ENCODE results near the gene REELD1.

REELD1 gene

DNA sequence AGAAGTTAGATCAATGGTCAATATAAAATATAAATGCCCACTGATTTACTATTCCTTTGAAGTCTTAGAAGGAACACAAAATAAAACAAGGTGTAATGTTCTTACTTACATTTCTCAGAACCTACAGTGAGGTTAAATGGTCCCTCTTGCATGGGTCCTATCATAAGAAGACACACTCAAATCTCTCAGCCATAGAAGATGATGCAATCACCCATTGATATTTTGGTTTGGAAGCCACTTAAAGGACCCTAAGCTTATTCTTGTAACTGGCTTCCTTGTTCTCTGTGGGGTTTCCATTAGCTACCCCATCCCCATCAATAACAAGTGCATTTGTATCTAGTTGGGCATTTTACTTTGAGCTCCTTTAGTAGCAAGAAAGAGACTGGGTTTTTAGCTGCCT is 15.1 kb downstream of the REELD1 start:
- no peak for DNase-seq

DNA sequence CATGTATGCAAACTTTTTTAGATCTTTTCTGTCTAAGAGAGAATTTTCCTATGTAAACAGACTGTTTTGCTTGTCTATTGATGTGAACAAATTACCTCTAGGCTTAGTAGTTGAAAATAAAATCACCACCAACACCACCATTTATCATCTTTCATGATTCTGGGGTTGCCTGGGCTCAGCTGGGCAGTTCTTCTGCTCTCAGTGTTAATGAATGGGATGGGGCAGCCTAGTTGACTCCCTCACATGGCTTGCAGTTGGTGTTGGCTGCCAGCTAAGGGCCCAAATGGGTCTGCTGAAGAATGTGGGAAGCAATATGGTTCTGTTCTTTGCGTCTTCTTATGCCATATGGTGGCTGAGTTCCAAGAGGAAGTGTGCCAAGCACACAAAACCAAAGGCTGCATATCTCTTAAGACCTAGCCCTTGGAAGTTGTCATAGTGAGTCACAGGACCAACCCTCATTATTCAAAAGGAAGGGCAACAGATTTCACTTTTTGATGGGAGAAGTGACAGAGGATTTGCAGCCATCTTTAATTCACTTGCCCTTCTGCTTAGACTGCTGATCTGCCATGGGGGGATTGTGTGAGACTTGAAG is 17.9 kb downstream of the REELD1 start:
- no peak for DNase-seq

DNA sequence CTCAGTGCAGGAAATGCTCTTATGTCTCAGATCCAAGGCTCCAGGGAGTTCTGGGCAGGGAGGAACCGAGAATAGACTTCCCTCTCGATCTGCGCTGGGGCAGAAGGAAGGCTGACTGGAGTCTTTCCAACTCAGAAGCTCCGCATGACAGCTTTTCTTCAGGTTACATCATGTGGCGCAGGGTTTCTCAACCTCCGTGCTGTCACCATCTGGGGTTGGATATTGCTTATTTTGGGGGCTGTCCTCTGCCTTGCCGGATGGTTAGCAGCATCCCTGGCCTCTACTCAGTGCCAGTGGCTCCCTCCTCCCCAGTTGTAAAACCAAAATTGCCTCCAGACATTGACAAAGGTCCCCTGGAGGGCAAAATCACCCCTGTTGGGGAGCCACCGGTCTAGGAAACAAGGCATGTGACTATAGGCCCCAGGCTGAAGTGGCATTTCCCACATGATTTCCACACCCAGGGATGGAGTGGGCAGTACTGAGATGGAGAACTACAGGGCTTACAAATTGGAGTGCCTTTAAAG is 21.4 kb downstream of the REELD1 start:
- no peak for DNase-seq

DNA sequence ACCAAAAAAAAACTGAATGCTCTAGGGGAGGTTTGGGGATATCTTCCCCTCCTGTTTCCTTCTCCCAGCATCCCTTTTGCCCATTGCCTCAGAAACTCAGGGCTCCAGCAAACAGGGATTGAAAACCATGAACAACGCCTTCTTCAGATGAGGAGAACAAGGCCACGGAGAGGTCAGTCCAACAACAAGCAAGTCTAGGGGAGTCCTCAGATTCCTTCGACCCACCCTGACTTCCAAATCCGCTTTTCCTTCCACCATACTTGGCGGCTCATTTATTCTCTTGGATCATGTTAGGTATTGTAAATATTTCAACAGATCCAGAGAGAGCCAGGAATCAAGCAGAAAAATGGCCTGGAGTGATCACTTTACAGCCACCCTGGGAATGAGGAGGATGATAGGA is 21.9 kb downstream of the REELD1 start:
- DNase-seq = no peak

DNA sequence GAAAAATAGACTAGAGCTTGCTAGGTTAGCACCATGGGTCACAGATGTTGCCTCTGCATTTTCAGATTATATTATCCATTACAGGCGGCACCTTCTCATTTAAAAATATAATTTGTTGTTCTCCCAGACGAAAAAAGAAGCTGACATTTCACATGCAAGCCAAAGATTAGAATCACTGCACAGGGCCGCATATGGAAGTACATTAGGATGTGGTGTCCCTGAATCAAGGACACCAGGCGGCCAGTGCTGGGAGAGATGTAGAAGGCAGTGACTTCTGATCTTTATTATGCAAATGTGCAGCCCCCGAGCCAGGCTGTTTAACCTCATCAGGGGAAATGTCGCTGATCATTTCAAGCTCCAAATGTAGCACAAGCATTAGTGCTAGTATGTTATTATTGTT is 22.8 kb downstream of the REELD1 start:
- no peak for DNase-seq

DNA sequence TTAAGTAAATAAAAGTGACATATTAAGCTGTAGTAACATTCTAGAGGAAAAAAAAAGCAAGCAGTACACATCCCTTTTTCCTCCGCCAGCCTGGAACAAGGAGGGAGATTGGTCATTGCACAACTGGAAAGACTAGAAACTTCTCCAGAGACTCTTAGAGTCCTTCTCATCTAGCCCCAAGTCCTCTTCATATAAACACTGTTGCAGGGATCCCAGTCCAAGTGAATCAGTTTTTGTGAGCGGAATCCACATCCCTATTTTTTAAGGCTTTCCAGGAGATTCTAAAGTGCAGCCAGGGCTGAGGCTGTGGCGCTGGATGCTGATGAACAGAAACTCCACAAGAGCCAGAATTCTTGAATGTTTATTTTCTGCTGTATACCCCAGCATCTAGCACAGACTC is 23.8 kb downstream of the REELD1 start:
- no peak for DNase-seq

DNA sequence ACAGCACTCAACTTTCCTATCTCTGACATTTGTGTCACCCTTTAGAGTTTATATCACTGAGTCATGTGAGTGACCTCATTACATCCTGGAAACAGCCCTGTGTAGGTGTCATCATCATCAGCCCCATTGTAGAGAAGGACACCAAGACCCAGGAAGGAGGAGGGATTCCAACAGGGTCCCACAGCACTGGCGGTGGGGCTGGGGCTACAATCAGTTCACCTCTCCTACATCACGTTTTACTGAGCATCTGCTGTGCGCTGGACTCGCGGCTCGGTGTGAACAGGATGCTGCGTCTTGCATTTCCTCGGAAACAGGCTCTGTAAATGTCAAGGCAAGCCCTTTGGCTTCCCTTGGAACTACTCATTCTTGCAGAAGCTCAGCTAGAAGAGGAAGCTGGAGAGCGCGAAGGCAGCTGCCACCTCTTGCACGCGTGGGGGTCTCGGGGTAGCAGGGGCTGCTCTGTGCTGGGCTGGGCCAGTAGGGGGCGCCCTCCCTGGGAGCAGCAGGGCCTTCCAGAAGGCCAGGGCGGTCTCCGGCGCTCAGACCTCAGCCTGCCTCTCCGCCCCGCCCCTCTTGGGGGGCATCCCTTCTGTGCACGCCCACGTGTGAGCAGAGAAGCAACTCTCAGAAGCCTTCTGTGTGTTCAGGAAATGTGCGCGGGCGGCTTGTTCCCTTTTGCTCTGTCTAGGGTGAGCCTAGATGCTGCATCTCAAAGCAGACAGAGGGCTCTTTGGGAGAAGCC is 29.0 kb downstream of the REELD1 start:
- DNase-seq = no peak

DNA sequence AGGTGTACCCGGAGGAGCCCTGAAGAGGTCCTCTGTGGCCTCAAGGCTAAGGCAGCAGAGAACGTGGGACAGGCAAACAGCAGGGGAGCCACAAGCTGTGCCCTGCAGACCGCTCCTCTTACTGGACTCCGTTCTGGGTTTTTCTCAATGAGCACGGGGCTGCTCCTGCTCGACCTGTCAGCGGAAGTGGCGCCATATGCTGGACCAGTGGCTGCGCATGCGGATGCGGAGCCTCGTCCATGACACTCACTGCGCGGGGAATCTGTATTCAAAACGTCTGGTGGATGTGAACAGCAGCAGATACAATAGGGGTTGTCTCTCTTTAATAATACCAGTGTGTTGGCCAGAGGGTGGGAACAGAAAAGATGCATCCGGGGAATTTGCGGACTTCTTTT is 29.5 kb downstream of the REELD1 start:
- no peak for DNase-seq

DNA sequence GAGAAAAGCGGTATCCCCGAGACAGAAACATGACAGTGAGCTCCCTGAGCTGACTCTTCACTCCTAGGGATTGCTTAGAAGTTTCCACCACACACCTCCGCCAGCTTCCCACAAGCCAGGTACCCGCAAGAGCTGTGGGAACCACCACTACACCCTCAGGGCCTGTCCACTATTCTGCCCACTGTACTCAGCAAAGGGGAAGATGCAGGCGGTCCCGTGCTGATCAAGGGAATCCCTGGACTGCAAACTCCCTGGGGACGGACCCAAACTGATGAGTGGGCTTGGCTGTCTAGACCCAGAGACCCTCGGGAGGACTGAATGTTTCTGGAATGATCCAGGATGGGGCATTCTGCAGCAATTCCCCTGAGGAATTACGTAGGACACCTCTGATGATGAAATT is 30.2 kb downstream of the REELD1 start:
- no peak for DNase-seq

DNA sequence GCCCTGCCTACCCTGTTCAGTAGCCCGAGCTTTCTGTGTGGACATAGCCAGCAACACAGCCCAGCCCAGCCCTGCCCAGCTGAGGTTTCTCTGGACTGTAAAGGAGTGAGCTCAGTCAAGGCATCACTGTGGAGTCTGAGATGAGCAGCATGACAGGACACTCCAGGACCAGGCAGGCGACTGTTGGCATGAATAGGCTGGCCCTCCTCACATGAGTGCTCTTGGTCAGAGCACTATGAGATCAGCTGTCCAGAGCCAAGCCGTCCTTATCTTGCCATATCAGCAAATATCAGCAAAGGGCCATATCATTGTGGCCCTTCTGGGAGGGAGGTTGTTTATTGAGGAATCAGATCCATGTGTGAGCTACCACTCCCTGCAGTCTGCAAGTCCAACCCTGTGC is 30.9 kb downstream of the REELD1 start:
- no peak for DNase-seq

DNA sequence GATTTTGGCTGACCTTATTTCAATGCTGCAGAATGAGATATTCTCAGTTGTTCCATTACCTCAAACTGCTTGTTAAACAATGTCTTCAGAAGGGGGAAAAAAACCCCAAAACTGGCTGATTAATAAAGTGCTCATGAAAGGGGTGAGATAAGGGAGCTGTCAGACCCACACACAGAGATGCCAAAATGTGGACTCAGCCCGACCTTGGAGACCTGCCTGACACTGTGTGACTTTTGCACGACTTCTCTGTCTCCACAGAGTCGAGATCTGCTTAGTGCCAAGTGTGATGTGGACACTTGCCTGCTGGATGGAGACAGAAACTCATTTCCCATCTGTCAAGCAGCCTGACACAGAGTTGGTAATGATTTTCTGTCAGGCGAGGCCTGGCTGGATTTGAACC is 31.5 kb downstream of the REELD1 start:
- DNase-seq = no peak

DNA sequence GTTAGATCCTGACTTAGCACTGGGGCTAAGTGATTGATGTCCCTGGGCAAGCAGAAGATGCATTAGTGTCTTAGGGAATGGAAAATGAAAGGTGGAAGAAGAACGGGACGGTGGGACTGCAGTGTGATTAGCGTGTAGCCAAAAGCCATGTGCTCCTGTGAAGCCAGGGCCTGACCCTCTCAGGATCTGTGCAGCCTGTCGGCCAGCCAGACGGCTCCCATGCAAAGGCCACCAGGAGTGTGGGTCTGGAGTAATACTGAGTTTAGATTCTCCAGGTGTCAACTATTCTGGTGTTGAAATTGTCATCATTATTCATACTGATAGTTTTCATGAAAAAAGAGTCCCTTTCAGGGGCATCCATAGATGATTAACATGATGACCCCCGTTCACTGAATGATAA is 32.0 kb downstream of the REELD1 start:
- no peak for DNase-seq

DNA sequence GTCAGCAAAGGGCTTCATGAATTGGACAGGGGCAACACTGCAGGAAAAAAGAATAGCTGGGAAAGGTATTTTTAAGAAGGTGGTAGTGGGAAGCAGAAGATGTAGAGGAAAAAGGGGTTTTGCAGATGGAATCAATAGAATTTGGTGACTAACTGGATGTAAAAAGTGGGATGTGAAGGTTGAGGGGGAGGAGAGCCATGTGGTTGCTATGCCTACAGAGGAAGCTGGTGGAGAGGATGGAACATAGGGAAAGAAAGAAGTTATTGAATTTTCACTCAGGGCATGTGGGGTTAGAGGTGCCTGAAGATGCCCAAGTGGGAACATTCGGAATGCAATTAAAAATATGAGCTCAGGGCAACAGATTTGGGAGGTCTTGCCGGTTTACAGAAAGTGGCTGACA is 33.0 kb downstream of the REELD1 start:
- DNase-seq = no peak

DNA sequence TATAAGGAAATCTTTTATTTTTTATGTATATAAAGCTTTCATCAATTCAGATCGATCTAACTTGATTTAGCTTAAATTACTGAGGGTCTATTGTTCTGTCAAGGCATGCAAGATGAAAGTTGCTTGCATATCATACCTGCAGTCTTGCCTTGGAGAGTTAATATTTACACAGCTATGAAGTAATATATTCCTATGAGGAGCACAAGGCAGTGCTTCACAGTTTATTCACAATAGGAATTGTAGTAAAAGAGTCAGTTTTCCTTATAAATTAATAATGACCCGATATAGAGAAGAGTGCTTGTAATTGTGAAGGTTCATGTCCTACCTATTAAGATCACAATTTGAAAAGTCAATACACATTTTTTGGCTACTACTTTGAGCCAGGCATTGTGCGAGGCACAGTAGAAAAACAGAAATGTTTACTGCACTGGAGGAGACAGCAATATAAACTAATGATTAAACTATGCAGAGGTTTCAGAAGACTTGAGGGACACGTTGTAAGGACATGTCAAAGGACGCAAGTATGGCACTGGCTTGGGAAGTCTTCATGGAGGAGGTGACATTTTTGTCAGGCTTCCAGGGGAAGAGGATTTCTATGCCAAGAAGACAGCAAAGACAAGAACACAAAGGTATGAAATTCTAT is 38.8 kb downstream of the REELD1 start:
- no peak for DNase-seq

DNA sequence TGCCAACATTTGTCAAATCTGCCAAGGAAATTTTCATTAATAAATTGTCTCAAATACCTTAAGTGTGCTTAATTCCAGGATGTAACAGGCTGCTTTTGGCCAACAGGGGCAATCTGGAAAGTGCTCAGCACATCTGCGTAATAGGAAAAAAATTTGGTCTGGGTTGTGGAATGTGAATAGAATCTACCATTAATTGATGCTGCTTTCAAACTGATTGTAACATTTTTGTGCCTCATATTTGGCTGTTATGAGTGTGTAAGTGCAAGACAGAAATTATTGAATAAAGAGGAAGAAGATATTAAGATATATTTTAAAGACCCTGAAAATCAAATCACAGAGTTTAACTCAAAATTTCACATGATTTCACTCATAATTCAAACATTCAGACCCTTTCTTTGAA is 41.1 kb downstream of the REELD1 start:
- no peak for DNase-seq

DNA sequence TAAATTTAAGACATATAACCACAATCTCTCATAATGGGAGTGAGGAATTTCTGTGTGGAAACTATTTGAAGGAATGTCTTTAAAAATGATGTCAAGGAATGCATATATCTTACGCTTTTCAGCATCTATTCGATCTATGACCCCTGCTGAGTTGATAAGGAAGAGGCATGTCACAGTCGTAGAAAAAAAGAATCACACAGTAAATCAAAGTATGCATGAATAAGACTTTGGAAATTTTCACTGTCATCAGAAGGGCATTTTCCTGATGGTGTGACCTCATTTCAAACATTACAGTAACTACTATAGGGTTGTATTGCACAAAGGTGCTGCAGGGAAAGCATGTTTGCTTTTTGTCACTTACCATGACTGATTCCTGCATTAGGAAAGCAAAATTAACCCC is 41.5 kb downstream of the REELD1 start:
- DNase-seq = no peak

DNA sequence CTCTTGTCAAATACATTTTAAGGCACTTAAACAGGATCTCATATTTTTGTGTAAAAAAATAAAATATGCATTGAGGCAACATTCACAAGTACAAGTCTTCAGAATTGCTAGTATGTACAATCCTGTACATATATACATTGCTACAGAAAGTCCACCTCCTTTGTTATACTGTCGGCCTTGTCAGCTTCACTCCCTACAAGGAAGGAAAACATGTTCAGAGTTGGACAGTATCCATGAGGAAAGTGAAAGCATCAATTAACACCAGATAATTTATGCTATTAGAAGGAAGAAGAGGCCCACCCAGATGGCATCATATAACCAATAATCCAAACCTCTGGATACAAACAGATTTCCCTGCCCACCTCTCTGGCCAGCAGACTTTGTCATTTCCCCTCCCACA is 42.0 kb downstream of the REELD1 start:
- DNase-seq = no peak

DNA sequence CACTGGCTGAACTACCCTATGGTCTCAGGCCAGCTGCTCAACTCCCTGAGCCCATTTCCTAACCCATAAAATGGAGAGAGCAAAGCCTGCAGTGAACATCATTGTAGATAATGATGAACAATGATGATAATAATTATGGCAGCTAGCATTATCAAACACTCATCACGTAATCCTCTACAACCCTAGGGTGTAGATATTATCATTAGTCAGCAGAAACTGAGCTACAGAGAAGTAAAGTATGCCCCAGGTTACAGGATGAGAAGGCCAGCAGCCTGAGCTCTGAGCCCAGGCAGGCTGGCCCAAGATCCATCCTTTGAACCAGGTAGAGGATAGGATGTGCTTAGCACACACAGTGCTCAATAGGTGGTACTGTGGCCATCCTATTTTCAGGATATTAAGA is 43.2 kb downstream of the REELD1 start:
- no peak for DNase-seq

DNA sequence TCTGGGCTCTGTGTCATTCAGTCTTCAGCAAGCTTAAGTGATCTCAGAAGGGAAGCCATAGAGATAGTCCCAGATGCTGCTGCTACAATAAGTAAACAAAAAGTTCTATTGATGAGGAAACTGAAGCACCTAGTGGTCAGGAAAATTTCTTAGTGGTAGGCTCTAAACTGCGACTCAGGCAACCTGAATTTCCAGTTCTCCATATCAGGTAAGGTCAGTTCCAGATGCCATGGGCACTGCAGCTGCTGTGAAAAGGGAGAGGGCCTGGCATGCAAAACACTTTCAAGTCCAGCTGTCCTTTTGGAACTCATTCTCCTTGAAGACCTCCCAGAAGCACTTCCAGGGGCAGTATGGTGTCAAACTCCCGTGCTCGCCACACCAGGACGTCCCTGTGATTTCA is 46.2 kb downstream of the REELD1 start:
- no peak for DNase-seq

DNA sequence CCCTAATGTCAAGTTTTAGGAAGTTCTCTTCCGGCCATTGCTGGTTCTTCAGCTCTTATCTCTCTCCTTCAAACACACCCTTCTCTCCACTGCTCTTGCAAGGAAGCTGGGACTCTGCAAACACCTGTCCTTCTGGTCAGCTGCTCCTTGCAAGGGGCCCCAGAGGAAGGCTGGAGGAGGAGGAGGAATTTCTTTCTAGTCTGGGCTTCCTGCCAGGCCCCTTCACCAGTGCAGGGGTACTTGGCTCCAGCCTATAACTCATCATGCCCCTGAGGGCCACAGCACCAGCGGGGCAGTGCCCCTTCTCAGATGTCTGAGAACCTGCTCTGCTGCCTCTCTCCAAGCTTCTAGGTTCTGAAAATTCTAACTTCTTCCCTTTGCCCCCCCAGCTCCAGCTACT is 46.7 kb downstream of the REELD1 start:
- no peak for DNase-seq

DNA sequence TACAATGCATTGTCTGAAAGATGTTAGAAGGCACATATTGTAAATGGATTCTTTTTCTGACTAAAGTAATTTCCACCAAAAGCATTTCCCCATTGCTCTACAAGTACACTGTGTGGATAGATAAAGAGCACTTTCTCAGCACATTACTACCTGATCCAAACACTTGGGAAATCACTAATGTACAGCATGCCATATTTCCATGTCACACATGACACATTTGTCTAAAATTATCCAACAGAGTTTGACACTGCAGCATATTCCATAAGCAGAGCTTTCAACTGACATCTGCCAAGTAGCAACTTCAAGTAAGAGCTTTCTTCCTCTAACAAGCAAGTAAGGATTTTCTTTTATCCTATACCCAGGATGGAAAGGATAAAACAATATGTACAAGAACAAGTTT is 49.5 kb downstream of the REELD1 start:
- no peak for DNase-seq

DNA sequence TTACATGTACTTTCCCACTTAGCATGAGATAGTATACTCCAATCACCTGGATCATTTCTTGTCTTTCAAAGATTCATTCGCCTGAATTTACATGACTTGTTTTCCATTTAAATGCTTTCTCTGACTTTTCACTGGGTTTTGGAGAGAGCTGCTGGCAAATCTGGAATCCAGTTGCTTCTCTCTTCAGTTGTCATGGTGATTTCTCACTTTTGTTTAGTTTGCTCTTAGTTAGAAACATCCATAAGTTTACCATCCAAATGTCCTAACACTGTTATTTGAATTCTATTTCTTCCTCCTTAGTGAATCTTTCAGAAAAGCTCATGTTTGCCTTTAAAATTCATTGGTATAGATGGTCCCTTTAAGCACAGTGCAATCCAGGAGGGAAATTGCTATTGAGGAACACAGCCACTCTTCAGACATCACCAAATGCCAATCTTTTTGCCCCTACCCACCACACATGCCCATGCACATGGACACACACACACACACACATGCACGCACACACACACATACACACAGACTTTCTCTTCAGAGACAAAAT is 51.7 kb downstream of the REELD1 start:
- DNase-seq = no peak

DNA sequence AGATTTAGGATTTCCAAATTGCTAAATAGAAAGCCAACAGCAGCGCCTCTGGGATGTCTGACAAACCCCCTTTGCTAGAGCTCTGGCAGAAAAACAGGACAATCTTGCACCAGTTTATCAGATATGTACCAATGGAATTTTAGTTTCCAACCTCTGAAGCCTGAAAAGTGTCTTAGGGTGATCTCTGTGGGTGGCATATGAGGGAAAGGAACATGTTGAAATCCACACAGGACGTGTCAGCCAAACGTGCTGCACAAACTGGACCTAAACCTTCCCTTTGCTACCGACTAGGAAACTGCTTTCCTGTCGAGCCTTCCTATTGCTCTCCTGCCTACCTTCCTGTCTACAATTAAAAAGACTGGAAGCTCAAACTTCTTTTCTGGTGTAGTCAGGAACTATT is 53.5 kb downstream of the REELD1 start:
- DNase-seq = no peak

DNA sequence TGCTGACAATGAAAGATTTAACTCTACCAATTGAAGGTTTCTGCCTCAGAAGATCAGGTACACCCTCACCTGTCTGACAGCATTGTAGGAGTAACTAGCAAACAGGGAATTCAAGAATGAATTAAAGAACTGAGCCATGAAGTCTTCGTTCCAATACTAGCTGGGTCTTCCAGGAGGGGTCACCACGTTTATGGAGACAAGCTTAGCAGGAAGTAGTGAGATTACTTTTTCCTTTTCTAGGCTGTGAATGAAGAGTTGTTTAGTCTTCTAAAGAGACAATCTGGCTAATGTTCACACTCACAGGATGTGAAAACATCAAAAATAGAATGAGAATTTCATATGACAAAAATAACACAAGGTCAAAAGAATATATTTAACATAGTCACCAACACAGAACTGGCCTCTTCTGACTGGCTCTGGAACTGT is 54.9 kb downstream of the REELD1 start:
- no peak for DNase-seq
